GM19397 (cell line): Measurements from ENCODE around the gene AGAP6.
"Not testable (repeated sequence)": the region's sequence is repeated elsewhere in the genome, so short reads cannot be mapped to it uniquely, and the experiment has no call there.

Experiments used
- ATAC-seq: cut with Tn5 transposase; IDR thresholded peaks from one replicate; pipeline ENCODE4 v1.9.1; 2021; ENCODE audit warnings: mild to moderate bottlenecking, moderate library complexity; ENCODE audit not compliant: unreplicated experiment

Gene AGAP6

GRCh38 chr10:49988376-49988775 lies at the start of gene AGAP6:
Gene AGAP6, plus strand, starts transcription at chr10:49988406. Its CDS starts 310 bp downstream, at chr10:49988716.
- not testable (repeated sequence) for ATAC-seq

DNA sequence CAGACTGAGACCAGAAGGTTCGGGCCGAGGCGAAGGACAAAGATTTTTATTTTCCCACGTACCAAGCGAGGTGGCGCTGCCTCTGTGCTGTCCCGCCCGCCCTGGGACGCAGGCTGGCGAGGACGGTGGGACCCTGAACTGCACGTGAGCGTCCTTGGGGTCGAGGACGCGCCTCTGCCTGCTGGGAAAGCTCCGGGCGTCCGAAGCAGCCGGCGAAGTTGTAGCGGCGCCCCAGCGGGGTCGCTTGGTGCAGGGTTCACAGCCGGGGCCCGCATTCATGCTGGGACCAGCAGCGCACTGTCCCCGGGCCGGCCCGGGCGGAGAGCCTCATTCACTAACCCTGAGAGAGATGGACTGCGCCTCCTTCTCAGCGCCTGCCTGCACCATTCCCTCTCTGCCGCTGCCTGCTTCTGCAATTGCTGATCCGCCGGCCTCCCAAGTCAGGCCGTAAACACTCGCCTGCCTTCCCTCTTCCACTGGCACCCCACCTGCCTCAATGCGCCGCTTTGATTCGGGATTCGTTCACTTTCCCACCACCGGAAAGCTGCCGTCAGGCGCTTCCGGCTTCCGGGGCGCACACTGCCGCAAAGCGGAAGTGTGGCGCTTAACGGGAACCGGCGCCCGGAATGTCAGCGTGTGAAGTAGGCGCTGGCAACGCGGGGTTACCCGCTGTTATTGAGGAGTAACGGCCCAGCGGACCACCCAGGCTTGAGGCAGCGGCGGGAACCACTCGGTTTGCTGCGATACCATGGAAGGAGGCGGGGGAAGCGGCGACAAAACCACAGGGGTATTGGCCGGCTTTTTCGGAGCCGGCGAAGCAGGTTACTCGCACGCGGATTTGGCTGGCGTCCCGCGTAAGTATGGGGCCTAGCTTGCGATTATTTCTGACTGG lies 46.5 kb upstream of the AGAP6 start, which contains the start of the genes PARG and TIMM23B:
Gene PARG, minus strand, starts transcription at position 581 of the 892 bp plus-strand sequence. Its CDS starts 302 bp downstream, at position 279.
Gene TIMM23B, plus strand, starts transcription at position 607 of the 892 bp plus-strand sequence. Its CDS starts 142 bp downstream, at position 749.
- peak; percentile 73 for ATAC-seq

DNA sequence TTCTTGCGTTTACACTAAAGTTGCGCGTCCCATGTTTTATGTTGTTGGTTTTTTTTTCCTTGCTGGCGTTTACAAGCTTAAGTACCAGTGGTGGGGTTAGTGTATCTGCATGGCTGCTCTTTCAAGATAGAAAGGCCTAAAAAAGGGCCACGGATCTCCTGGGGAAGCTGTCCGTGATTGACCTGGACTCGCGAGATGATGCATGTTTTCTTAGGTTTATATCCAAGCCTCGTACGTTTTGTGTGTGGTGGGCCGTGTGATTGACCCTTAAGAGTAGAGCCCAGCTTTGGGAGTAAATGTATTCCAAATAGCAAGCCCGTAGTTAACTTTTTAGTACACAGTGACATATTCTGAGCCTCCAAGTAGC lies 45.9 kb upstream of the AGAP6 start:
- ATAC-seq = not testable (repeated sequence)

DNA sequence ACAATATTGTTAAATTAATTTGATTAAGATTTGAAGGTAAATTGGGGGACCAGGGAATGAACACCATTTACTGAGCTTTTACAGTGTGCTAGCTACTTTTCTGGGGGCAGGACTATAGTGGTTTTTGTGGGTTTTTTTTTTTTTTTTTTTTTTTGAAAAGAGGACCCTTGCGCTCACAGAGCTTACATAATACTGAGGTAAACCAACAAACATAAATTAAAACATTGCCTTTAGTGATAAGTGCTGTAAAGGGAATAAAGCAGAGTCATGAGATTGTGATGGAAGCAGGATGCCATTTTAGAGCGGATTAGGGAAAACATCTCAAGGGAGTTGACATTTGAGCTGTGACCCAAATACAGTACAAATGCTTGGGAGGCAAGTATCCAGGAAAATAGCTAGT lies 44.6 kb upstream of the AGAP6 start:
- not testable (repeated sequence) for ATAC-seq

- not testable (repeated sequence) for ATAC-seq
Observed at GRCh38 chr10:49948142-49948541, 40.1 kb upstream of the AGAP6 start.

DNA sequence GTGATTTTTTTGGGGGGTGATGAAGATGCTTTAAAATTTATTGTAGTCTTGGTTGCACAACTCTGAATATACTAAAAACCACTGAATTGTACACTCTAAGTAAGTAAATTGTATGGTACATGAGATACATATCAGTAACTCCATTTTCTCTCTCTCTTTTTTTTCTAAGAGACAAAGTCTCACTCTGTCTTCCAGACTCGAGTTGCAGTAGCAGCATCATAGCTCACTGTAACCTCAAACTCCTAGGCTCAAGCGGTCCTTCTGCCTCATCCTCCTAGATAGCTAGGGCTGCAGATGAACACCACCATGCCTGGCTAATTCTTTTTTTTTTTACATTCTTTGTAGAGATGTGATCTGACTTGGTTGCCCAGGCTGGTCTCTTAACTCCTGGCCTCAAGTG lies 39.5 kb upstream of the AGAP6 start:
- not testable (repeated sequence) for ATAC-seq

- not testable (repeated sequence) for ATAC-seq
Observed at GRCh38 chr10:49952006-49952405, 36.2 kb upstream of the AGAP6 start.

- ATAC-seq = not testable (repeated sequence)
Observed at GRCh38 chr10:49953122-49953521, 35.1 kb upstream of the AGAP6 start.

DNA sequence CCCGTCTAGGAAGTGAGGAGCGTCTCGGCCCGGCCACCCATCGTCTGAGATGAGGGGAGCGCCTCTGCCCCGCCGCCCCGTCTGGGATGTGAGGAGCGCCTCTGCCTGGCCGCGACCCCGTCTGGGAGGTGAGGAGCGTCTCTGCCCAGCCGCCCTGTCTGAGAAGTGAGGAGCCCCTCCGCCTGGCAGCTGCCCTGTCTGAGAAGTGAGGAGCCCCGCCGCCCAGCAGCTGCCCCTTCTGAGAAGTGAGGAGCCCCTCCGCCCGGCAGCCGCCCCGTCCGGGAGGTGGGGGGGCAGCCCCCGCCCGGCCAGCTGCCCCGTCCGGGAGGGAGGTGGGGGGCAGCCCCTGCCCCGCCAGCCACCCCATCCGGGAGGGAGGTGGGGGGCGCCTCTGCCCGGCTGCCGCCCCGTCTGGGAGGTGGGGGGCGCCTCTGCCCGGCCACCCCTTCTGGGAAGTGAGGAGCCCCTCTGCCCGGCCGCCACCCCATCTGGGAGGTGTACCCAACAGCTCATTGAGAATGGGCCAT lies 17.8 kb upstream of the AGAP6 start:
- not testable (repeated sequence) for ATAC-seq

GRCh38 chr10:49971466-49971865 lies 16.7 kb upstream of the AGAP6 start:
- not testable (repeated sequence) for ATAC-seq

GRCh38 chr10:49972094-49972493 lies 16.1 kb upstream of the AGAP6 start:
- not testable (repeated sequence) for ATAC-seq

- ATAC-seq = not testable (repeated sequence)
Observed at GRCh38 chr10:49977756-49978155, 10.4 kb upstream of the AGAP6 start.

DNA sequence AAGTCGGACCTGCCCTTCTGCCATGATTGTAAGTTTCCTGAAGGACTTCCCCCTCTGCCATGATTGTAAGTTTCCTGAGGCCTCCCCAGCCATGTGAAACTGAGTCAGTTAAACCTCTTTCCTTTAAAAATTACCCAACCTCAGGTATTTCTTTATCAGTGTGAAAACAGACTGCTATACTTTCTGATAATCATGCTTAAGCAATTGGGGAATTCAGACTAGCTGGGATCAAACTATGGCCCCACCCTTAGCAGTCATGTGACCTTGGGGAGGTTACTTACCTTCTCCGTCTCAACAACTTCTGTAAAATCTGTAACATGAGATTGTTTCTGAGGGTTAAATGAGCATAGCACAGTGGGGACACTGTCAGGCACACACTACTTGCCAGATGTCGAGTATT lies 999 bp upstream of the AGAP6 start:
- not testable (repeated sequence) for ATAC-seq

DNA sequence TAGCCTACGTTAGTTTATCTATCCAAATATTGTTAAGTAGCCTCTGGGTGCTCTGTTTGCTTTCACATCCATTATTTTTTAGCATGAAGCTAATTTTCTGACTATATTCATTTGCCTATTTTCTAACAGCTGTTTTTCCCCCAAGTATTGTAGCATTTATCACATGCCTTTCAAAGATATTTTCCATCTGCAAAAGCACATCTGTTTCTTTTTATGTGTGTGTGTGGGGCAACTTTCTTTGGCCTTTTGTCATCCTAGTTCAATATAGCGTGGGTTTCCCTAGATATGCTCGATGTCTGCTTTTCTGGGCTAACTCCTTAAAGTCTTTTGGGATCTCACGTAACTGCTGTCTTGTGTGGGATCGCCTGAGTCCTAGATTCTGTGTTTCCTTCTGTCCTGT lies 7.1 kb downstream of the AGAP6 start:
- ATAC-seq = not testable (repeated sequence)

- not testable (repeated sequence) for ATAC-seq
Observed at GRCh38 chr10:50014024-50014423, 25.8 kb downstream of the AGAP6 start.

DNA sequence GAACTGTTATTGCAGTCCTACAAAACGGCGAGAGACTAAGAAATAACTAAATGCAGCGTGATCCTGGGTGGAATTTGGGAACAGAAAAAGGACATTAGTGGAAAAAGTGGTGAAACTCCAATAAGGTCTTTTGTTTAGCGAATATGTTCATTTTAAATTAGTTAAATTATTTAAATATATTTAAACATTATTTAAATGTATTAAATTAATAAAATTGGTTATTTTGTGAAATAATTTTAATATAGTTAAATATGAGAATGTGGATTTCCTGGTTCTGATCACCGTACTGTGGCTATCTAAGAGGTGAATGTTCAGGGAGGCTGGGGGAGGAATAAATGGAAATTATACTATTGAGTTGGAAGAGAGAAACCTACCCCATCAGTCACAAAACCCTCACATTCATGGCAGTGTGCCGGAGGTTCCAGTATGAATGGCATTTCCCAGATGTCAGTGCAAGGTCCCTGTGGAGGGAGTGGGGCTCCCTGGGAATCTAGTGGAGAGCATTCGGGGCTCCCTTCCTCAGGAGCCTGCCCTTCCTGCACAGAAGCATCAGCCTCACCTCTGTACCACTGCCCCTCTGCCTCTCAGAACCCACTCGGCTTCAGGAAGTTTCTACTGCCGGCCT lies 27.5 kb downstream of the AGAP6 start:
- ATAC-seq = not testable (repeated sequence)

DNA sequence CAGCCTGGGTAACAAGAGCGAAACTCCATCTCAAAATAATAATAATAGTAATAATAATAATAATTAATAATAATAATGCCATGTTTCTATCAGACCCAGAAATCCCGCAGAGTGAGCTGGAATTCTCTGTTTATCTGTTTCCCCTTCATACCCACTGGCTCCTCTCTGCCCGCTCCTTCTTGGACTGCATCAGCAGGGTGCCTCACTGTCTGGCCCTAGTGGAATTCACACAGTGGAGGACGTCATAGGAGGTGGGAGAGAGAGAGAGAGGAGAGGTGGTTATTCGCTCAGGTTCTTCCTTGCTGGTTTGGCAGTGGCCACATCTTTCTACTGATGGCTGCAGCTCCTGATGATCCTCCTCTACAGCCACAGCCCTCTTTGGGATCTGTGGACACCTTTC lies 28.7 kb downstream of the AGAP6 start:
- not testable (repeated sequence) for ATAC-seq

GRCh38 chr10:50017646-50018045 lies 29.4 kb downstream of the AGAP6 start:
- not testable (repeated sequence) for ATAC-seq

GRCh38 chr10:50019279-50019678 lies 31.1 kb downstream of the AGAP6 start:
- not testable (repeated sequence) for ATAC-seq

DNA sequence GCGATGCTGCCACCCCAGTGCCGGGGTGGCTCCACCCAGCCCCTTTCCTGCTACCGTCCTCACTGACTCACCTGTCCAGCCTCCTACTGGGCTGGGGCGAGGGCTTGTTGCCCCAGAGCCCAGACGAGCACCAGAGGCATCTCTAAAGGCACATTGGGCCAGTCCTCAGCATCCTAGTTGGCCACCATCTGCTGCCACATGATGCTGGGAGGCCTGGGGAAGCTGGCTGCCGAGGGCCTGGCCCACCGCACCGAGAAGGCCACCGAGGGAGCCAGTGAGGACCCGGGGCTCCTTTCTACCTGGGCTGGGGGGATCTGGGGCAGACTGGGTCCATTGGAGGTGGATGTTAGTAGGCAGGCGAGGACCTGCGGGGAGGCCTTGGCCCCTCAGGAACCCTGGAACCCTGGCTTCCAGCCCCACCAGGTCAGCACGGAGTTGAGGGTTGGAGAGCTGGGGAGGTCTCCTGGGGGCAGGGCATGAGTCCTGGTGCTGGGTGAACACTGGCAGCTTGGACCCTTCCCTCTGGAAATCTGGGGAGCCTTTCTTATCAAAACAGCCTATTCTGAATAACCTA lies 32.3 kb downstream of the AGAP6 start:
- ATAC-seq = not testable (repeated sequence)

- ATAC-seq = no peak
Observed at GRCh38 chr10:50021646-50022045, 33.4 kb downstream of the AGAP6 start.
